WTC11 (cell line): Measurements from ENCODE around the gene OGFOD1. TPM values are rescaled to one million over a fixed set of nuclear protein-coding genes. Genes with fewer than 3 reads are reported as not detected.

Source experiments
- ATAC-seq: fragments of 200-7000 bp; cut with Tn5 transposase; 2 replicates; pipeline ENCODE4 v1.10.0; 2021; ENCODE audit warnings: mild to moderate bottlenecking, moderate library complexity
- CTCF ChIA-PET: fragments of 300-600 bp; sonication (Branson Sonifier 250); formaldehyde crosslinking; loops from one replicate; lab custom pipeline; 2021; ENCODE audit warnings: antibody characterized with exemption; lab: Charles Lee
- POLR2A ChIA-PET: fragments of 350-600 bp; sonication (Branson Sonifier 250); formaldehyde crosslinking; loops from one replicate; lab custom pipeline; 2021; ENCODE audit warnings: antibody characterized with exemption; lab: Charles Lee
- DNase-seq: peaks from one replicate; pipeline ENCODE4 v3.0.0; 2021; ENCODE audit warnings: low spot score
- H3K27ac Mint-ChIP-seq: 2 replicates; pipeline ENCODE4 v1.8.0; 2021; ENCODE audit warnings: mixed read lengths
- H3K27me3 Mint-ChIP-seq: 2 replicates; pipeline ENCODE4 v1.8.0; 2021; ENCODE audit warnings: low read depth, mild to moderate bottlenecking, moderate library complexity, mixed read lengths
- H3K36me3 Mint-ChIP-seq: 2 replicates; pipeline ENCODE4 v1.8.0; 2021; ENCODE audit warnings: mixed read lengths
- H3K4me1 Mint-ChIP-seq: 2 replicates; pipeline ENCODE4 v1.8.0; 2022; ENCODE audit warnings: mixed read lengths
- H3K4me3 Mint-ChIP-seq: 2 replicates; pipeline ENCODE4 v1.8.0; 2021; ENCODE audit warnings: mild to moderate bottlenecking, moderate library complexity, mixed read lengths
- H3K9me3 Mint-ChIP-seq: 2 replicates; pipeline ENCODE4 v1.8.0; 2021; ENCODE audit warnings: mixed read lengths
- AFF4 ChIP-seq: sonication (generic); formaldehyde crosslinking; IDR thresholded peaks from 2 replicates; pipeline ENCODE4 v1.8.1; 2023; ENCODE audit warnings: mild to moderate bottlenecking, missing genetic modification reagents, borderline replicate concordance
- ATF2 ChIP-seq: sonication (generic); formaldehyde crosslinking; IDR thresholded peaks from 2 replicates; pipeline ENCODE4 v1.8.1; 2022; ENCODE audit warnings: low read depth, missing genetic modification reagents, borderline replicate concordance
- ATF3 ChIP-seq: sonication (generic); formaldehyde crosslinking; conservative IDR thresholded peaks from 2 replicates; pipeline ENCODE4 v1.8.1; 2022; ENCODE audit warnings: mild to moderate bottlenecking, missing genetic modification reagents
- CDX4 ChIP-seq: fragments of 250-450 bp; sonication (Bioruptor Pico); IDR thresholded peaks from 2 replicates; pipeline ENCODE4 v1.9.0; 2021; ENCODE audit warnings: moderate library complexity, mild to moderate bottlenecking, inconsistent platforms, borderline replicate concordance
- CREB1 ChIP-seq: sonication (generic); formaldehyde crosslinking; IDR thresholded peaks from 2 replicates; pipeline ENCODE4 v1.8.0; 2023; ENCODE audit warnings: mild to moderate bottlenecking, missing genetic modification reagents
- CTCF ChIP-seq: fragments of 200-600 bp; IDR thresholded peaks from 2 replicates; pipeline ENCODE4 v1.8.0; 2022; ENCODE audit warnings: antibody characterized with exemption
- E2F4 ChIP-seq: sonication (generic); formaldehyde crosslinking; IDR thresholded peaks from 2 replicates; pipeline ENCODE4 v1.8.1; 2022; ENCODE audit warnings: low read depth, mild to moderate bottlenecking, moderate library complexity, missing genetic modification reagents, borderline replicate concordance
- GABPB1 ChIP-seq: sonication (generic); formaldehyde crosslinking; IDR thresholded peaks from 2 replicates; pipeline ENCODE4 v1.8.1; 2023; ENCODE audit warnings: mild to moderate bottlenecking, missing genetic modification reagents
- GRHL2 ChIP-seq: fragments of 250-450 bp; sonication (Bioruptor Pico); IDR thresholded peaks from 2 replicates; pipeline ENCODE4 v1.8.0; 2022; ENCODE audit warnings: mild to moderate bottlenecking, moderate library complexity; ENCODE audit not compliant: insufficient replicate concordance, severe bottlenecking
- HMGA2 ChIP-seq: fragments of 250-450 bp; sonication (Bioruptor Pico); IDR thresholded peaks from 2 replicates; pipeline ENCODE4 v1.4.0; 2021; ENCODE audit warnings: mild to moderate bottlenecking, moderate library complexity
- IRF1 ChIP-seq: sonication (generic); formaldehyde crosslinking; IDR thresholded peaks from 2 replicates; pipeline ENCODE4 v1.8.0; 2023; ENCODE audit warnings: missing genetic modification reagents
- IRF2 ChIP-seq: sonication (generic); formaldehyde crosslinking; IDR thresholded peaks from 2 replicates; pipeline ENCODE4 v1.8.0; 2022; ENCODE audit warnings: low read depth, missing genetic modification reagents, borderline replicate concordance
- RORB ChIP-seq: fragments of 250-450 bp; sonication (Bioruptor Pico); IDR thresholded peaks from 2 replicates; pipeline ENCODE4 v1.9.0; 2021; ENCODE audit warnings: mild to moderate bottlenecking
- TCF7 ChIP-seq: sonication (generic); formaldehyde crosslinking; IDR thresholded peaks from 2 replicates; pipeline ENCODE4 v1.8.0; 2022; ENCODE audit warnings: mild to moderate bottlenecking, low read depth, missing genetic modification reagents, moderate library complexity
- TP53 ChIP-seq: sonication (generic); formaldehyde crosslinking; IDR thresholded peaks from 2 replicates; pipeline ENCODE4 v1.8.1; 2023; ENCODE audit warnings: mild to moderate bottlenecking, missing genetic modification reagents
- USF1 ChIP-seq: sonication (generic); formaldehyde crosslinking; IDR thresholded peaks from 2 replicates; pipeline ENCODE4 v1.8.0; 2022; ENCODE audit warnings: mild to moderate bottlenecking, missing genetic modification reagents
- ZNF121 ChIP-seq: sonication (generic); formaldehyde crosslinking; IDR thresholded peaks from 2 replicates; pipeline ENCODE4 v1.8.0; 2023; ENCODE audit warnings: missing genetic modification reagents
- ZNF396 ChIP-seq: fragments of 250-450 bp; sonication (Bioruptor Pico); IDR thresholded peaks from 2 replicates; pipeline ENCODE4 v1.8.0; 2021; ENCODE audit warnings: mild to moderate bottlenecking, moderate library complexity, borderline replicate concordance
- ZSCAN18 ChIP-seq: fragments of 250-450 bp; sonication (Bioruptor Pico); IDR thresholded peaks from 2 replicates; pipeline ENCODE4 v2.1.2; 2022; ENCODE audit warnings: mild to moderate bottlenecking, moderate library complexity
- total RNA-seq: library from RNA; stranded (reverse); gene quantifications from 3 replicates; pipeline ENCODE4 v1.2.3, GENCODE V29; 2021

OGFOD1 gene
- total RNA-seq, 1 experiment from 2014 or later: 50.5 TPM

- Mint-ChIP-seq H3K4me1 (0 out of 2 replicates have a peak, but pooled peaks cover 3% of the 10 kb centered on the region), H3K4me3 (no peak overlapping the region), H3K9me3 (no peaks in the 10 kb centered on the region), H3K27ac (no peak overlapping the region), H3K36me3 (peaks cover 22% of the 10 kb centered on the region), H3K27me3 (no peaks in the 10 kb centered on the region)
- no peak for TF ChIP-seq TCF7 (CRISPR knock-in tag)
- TF ChIP-seq ZNF121 (CRISPR knock-in tag): no peak
- no peak for TF ChIP-seq ATF2
- no peak for ATAC-seq
- ChIA-PET CTCF (interaction anchor here (1.9 kb wide), 1 partner anchor 66 kb away, joined by 5 read pairs; no protein-coding TSS in a partner anchor), POLR2A (interaction anchor here (0.6 kb wide), 2 partner anchors 13 to 68 kb away, joined by 3 read pairs; no protein-coding TSS in a partner anchor)
- no peak for DNase-seq
These were observed 29.6 kb downstream of the OGFOD1 start for GRCh38 chr16:56480776-56481467.

- peaks cover 17% of the 10 kb centered on the region for H3K36me3 Mint-ChIP-seq
- ATAC-seq (no peak), DNase-seq (no peak)
- H3K4me1 Mint-ChIP-seq: 0 out of 2 replicates have a peak, but pooled peaks cover 3% of the 10 kb centered on the region
- CTCF ChIA-PET: no interaction called here
- POLR2A ChIA-PET: interaction anchor here (0.6 kb wide), 1 partner anchor 13 kb away, joined by 3 read pairs; no protein-coding TSS in a partner anchor
- TF ChIP-seq TP53 (no peak), CREB1 (CRISPR knock-in tag) (no peak), USF1 (CRISPR knock-in tag) (no peak), AFF4 (CRISPR knock-in tag) (no peak), HMGA2 (CRISPR knock-in tag) (no peak), ZNF396 (CRISPR knock-in tag) (no peak), IRF1 (CRISPR knock-in tag) (no peak), IRF2 (CRISPR knock-in tag) (no peak), ZSCAN18 (CRISPR knock-in tag) (no peak), CTCF (no peak), GABPB1 (CRISPR knock-in tag) (no peak), ATF3 (no peak), GRHL2 (CRISPR knock-in tag) (no peak), RORB (no peak), CDX4 (CRISPR knock-in tag) (no peak), E2F4 (CRISPR knock-in tag) (no peak)
- TF ChIP-seq, all 79 proteins: peak for 0
- Mint-ChIP-seq H3K27ac (no peak overlapping the region), H3K27me3 (no peaks in the 10 kb centered on the region), H3K4me3 (no peak overlapping the region), H3K9me3 (no peaks in the 10 kb centered on the region)
These were observed 30.2 kb downstream of the OGFOD1 start for GRCh38 chr16:56481468-56482122.
